Measurements from ENCODE around the gene SPTBN5. TPM values are rescaled to one million over a fixed set of nuclear protein-coding genes. Genes with fewer than 3 reads are reported as not detected.

Gene SPTBN5
- total RNA-seq, 2 experiments from 2014 or later, result 1.1 to 1.6 TPM

GRCh38 chr15:41871175-41871905 lies 22.5 kb downstream of the SPTBN5 start:
- H3K27ac Mint-ChIP-seq, result peak overlapping the region; percentile 89
- POLR2A ChIA-PET, result interaction anchor here (0.8 to 2.7 kb wide), 7 partner anchors 10 to 97 kb away, joined by 3 to 11 read pairs (median 5); partner anchors contain the start of genes JMJD7 and MAPKBP1
- no peak for ATAC-seq (ENCODE audit: low read depth)

DNA sequence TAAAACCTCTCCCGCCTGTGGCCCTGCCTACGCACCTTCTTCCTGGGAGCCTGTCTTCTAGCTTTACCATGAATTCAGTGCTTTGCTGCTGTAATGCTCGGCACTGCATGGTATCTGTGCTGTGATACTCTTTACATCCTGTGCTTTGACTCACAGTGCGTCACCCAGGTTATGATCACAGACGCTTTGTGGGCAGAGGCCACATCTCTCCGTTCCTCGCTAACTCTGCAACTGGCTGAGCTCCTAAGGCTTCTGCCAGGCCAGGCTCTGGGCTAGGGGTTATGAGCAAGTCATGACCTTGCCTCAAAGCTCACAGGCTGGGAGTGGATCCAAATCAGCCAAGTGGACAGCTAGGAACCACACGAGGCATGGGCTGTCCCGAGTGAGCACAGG lies 23.2 kb downstream of the SPTBN5 start:
- Mint-ChIP-seq H3K4me3 (peak overlapping the region; percentile 29), H3K27me3 (no peaks in the 10 kb centered on the region)
- POLR2A ChIA-PET, result interaction anchor here (0.8 to 2.7 kb wide), 9 partner anchors 10 to 96 kb away, joined by 3 to 11 read pairs (median 4); partner anchors contain the start of genes JMJD7 and MAPKBP1

More at GRCh38 chr15:41871175-41871905, 22.5 kb downstream of the SPTBN5 start:
- Mint-ChIP-seq H3K4me3 (no peak overlapping the region), H3K27me3 (no peaks in the 10 kb centered on the region), H3K9me3 (no peaks in the 10 kb centered on the region), H3K4me1 (peaks cover 7% of the 10 kb centered on the region), H3K36me3 (no peaks in the 10 kb centered on the region)
- DNase-seq, result no peak

GRCh38 chr15:41869770-41870688 lies 23.8 kb downstream of the SPTBN5 start:
- Mint-ChIP-seq H3K27me3 (no peaks in the 10 kb centered on the region), H3K9me3 (no peaks in the 10 kb centered on the region), H3K4me3 (no peak overlapping the region), H3K4me1 (peaks cover 7% of the 10 kb centered on the region), H3K36me3 (no peaks in the 10 kb centered on the region), H3K27ac (peak overlapping the region; percentile 89)
- DNase-seq, result no peak
- POLR2A ChIA-PET, result interaction anchor here (0.8 to 2.7 kb wide), 9 partner anchors 9 to 96 kb away, joined by 3 to 11 read pairs (median 4); partner anchors contain the start of genes JMJD7 and MAPKBP1
- ATAC-seq (ENCODE audit: low read depth), result no peak

More for the DNA sequence above, 23.2 kb downstream of the SPTBN5 start:
- DNase-seq (peak; percentile 50), ATAC-seq (ENCODE audit: low read depth) (peak; percentile 97)
- no peaks in the 10 kb centered on the region for H3K36me3 Mint-ChIP-seq
- no peaks in the 10 kb centered on the region for H3K9me3 Mint-ChIP-seq
- peaks cover 7% of the 10 kb centered on the region for H3K4me1 Mint-ChIP-seq
- H3K27ac Mint-ChIP-seq, result peak overlapping the region; percentile 89

DNA sequence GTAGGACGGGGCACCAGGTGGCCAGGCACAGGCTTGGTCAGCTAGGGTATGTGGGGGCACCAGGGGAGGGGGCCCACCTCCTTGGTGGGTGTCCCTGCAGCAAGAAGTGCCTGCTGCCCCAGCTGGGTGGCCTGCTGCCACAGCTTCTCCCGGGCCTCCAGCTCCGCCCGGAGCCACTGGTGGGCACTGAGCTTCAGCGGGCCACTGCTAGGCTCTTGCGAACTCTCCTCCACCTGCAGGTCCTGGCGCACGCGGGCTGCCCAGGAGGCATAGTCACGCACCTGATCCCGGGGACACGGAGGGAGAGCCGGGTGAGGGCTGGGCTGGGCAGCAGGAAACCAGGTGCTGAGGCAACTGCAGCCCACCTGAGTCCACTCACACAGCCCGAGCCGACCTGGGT lies 25.5 kb downstream of the SPTBN5 start:
- DNase-seq (no peak), ATAC-seq (ENCODE audit: low read depth) (no peak)
- Mint-ChIP-seq H3K4me1 (peaks cover 7% of the 10 kb centered on the region), H3K27ac (no peak overlapping the region), H3K4me3 (no peak overlapping the region), H3K36me3 (no peaks in the 10 kb centered on the region), H3K9me3 (no peaks in the 10 kb centered on the region), H3K27me3 (peaks cover 1% of the 10 kb centered on the region)
- POLR2A ChIA-PET, result no interaction called here

DNA sequence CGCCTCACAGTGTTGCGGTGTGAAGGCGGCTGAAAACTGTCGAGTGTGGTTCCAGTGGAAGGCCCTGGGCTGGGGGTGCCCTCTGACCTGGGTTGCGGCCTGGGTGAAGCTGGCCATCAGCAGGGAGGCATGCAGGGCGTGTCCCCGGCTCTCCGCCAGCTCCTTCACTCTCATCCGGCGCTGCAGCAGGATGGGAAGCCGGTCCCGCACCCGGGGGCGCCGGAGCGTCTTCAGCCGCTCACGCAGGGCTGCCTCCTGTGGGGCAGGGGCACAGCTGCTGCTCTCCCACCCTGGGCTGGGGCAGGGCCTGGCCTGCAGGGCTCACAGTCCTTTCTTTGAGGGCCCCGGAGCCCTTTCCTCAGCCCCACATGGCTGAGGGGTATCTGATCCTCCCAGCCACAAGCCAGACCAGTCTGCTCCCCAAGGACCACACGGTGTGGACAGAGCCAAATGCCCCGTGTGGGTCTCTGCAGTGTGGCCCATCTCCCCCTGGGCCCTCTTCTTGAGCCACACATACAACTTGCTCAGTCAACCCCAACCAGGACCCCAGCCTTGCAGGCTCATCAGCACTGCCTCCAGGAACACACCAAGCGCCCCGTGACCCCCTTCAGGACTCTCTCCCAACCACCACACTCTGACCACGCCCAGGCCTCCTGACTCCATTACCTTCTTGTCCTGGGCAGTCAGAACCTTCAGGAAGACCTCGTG lies 26.8 kb downstream of the SPTBN5 start:
- ATAC-seq (ENCODE audit: low read depth) (no peak), DNase-seq (no peak)
- Mint-ChIP-seq H3K36me3 (no peaks in the 10 kb centered on the region), H3K4me3 (no peak overlapping the region), H3K27ac (no peak overlapping the region), H3K9me3 (no peaks in the 10 kb centered on the region), H3K4me1 (peaks cover 7% of the 10 kb centered on the region), H3K27me3 (peaks cover 1% of the 10 kb centered on the region)
- POLR2A ChIA-PET, result no interaction called here

- H3K27me3 Mint-ChIP-seq, result peaks cover 1% of the 10 kb centered on the region
- no peaks in the 10 kb centered on the region for H3K9me3 Mint-ChIP-seq
- DNase-seq, result no peak
- no peak overlapping the region for H3K4me3 Mint-ChIP-seq
- POLR2A ChIA-PET, result no interaction called here
- no peak overlapping the region for H3K27ac Mint-ChIP-seq
- peaks cover 7% of the 10 kb centered on the region for H3K4me1 Mint-ChIP-seq
- H3K36me3 Mint-ChIP-seq, result no peaks in the 10 kb centered on the region
- ATAC-seq (ENCODE audit: low read depth), result no peak
These were observed 27.6 kb downstream of the SPTBN5 start for GRCh38 chr15:41866263-41866703.

DNA sequence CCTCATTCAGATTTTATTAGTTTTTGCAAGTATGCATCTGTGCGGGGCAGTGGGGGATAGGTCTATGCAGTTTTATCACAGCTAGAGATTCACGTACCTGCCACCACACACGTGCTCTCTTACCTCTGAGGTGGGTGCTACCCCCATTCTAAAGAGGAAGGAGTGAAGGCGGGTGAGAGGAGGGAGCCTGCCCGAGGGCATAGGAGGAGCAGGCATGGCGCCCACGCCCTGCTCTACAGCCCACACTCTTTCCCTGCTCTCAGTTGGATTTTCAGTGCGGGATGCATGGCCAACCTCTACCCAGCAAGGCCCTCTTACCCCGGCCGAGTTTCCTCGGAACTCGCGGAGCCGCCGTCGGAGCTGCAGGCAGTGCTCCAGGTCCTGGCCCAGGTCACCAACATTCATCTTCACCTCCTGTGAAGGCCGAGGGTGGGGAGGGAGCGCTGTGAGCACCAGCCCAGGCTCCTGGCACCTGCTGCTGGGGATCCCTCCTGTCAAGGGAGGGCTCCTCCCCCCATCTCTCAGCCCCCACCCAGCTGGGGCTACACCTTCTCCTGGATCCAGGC lies 28.3 kb downstream of the SPTBN5 start:
- ATAC-seq (ENCODE audit: low read depth), result no peak
- Mint-ChIP-seq H3K36me3 (no peaks in the 10 kb centered on the region), H3K4me3 (no peak overlapping the region), H3K27me3 (peaks cover 1% of the 10 kb centered on the region), H3K9me3 (no peaks in the 10 kb centered on the region), H3K4me1 (peaks cover 2% of the 10 kb centered on the region), H3K27ac (no peak overlapping the region)
- no peak for DNase-seq
- POLR2A ChIA-PET, result interaction anchor here (0.6 kb wide), 1 partner anchor 246 kb away, joined by 3 read pairs; no protein-coding TSS in a partner anchor

GRCh38 chr15:41862515-41863116 lies 31.2 kb downstream of the SPTBN5 start:
- Mint-ChIP-seq H3K4me1 (peaks cover 7% of the 10 kb centered on the region), H3K27ac (no peak overlapping the region), H3K9me3 (no peaks in the 10 kb centered on the region), H3K4me3 (no peak overlapping the region), H3K27me3 (peaks cover 1% of the 10 kb centered on the region), H3K36me3 (no peaks in the 10 kb centered on the region)
- ATAC-seq (ENCODE audit: low read depth) (no peak), DNase-seq (no peak)
- POLR2A ChIA-PET, result no interaction called here

DNA sequence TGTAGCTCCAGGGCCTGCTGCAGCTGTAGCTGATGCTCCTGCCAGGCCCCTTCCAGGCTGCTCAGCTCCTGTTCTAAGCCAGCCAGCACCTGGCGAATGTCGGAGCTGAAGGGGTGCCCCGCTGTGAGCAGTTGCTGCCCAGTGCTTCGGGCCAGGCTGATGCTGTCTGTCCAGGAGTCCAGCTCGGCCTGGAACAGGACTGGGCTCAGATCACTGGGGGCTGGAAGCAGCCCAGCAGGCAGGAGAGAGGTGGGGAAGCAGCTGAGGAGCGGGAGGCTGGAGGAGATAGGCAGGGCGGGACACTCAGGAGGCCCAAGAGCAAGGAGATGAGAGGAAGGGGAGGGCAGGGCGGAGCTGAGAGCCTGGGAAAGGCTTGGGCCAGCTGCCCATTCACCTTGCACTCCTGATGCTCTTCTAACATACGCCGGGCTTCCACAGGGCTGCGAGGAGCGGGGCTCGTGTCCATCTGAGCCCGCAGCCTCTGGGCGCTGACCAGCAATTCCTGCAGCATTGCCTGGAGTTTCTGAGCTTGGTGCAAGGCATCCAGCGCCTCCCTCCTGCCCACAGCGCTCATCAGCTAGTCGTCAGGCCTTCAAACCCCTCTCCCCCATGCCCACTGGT lies 32.0 kb downstream of the SPTBN5 start:
- peaks cover 7% of the 10 kb centered on the region for H3K4me1 Mint-ChIP-seq
- ATAC-seq (ENCODE audit: low read depth), result no peak
- POLR2A ChIA-PET, result no interaction called here
- DNase-seq, result no peak
- H3K4me3 Mint-ChIP-seq, result no peak overlapping the region
- no peaks in the 10 kb centered on the region for H3K36me3 Mint-ChIP-seq
- peaks cover 1% of the 10 kb centered on the region for H3K27me3 Mint-ChIP-seq
- no peak overlapping the region for H3K27ac Mint-ChIP-seq
- no peaks in the 10 kb centered on the region for H3K9me3 Mint-ChIP-seq

DNA sequence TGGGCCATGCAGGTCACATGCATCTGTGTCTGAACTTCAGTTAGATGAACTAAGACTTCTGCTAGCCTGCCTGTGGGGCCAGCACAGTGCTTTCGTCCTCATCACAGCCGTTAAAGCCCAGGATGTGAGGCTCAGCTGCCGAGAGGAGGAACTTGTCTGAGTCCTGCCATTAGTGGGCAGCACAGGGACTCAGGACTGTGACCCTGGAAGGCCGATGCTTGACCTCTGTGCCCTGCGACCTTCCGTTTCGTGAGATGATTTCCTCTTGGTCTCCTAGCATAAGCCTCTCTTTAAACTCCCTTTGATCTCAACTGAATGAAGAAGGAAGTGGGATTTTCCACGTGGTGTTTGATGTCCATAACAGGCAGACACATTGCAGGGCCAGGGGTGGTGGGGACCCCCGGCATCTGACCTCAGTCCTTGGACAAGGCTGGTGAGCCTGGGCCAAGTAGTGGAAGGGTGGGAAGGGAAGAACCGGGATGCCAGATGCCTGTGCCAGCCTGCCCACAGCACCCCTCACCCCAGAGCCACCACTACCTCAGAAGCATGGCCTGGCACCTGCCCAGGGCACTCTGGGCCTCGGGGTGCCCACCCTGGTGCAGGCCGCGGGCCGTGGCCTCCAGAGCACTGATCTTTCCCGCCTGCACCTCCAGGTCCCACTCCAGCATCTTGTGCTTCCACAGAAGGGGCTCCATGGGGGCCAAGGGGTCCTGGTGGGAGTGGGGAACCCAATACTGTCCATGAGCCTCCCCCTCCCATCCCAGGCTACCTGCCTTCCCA lies 33.6 kb downstream of the SPTBN5 start:
- Mint-ChIP-seq H3K27me3 (peaks cover 1% of the 10 kb centered on the region), H3K4me1 (peaks cover 7% of the 10 kb centered on the region), H3K9me3 (no peaks in the 10 kb centered on the region), H3K4me3 (no peak overlapping the region), H3K27ac (no peak overlapping the region), H3K36me3 (no peaks in the 10 kb centered on the region)
- POLR2A ChIA-PET, result interaction anchor here (1.0 kb wide), 1 partner anchor 10 kb away, joined by 3 read pairs; no protein-coding TSS in a partner anchor
- ATAC-seq (ENCODE audit: low read depth) (peak; percentile 32), DNase-seq (no peak)

DNA sequence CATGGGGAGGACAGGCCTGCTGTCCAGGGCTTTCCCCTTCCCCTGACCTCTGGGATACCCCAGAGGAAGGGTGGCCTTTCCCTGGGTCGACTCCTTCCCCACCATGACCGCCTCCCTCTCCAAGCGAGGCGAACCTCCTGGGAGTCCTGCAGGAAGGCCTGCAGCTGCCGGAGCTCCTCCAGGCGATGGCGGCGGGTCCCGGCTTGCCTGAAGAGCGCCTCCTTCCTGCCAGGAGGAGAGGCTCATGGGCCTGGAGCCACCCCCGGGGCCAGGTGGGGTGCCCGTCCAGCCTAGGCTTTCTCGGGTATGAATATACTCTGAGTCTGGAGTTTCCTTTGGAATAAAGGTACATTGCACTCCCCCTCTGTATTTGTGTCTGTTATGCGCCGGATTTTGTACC lies 35.1 kb downstream of the SPTBN5 start:
- no peaks in the 10 kb centered on the region for H3K9me3 Mint-ChIP-seq
- POLR2A ChIA-PET, result no interaction called here

More for the DNA sequence above, 35.1 kb downstream of the SPTBN5 start:
- ATAC-seq (ENCODE audit: low read depth) (no peak), DNase-seq (no peak)
- Mint-ChIP-seq H3K27me3 (no peaks in the 10 kb centered on the region), H3K4me3 (no peak overlapping the region), H3K27ac (no peak overlapping the region), H3K4me1 (peaks cover 7% of the 10 kb centered on the region), H3K36me3 (no peaks in the 10 kb centered on the region)

All from activated naive CD8-positive, alpha-beta T cell treated with anti-CD3 and anti-CD28 coated beads, Interleukin-2, amount 10 ng/mL, durations not matched to agents 7 days and 5 days (primary cell).